ENCODE data around the gene EPB41L4B.

The EPB41L4B gene

DNA sequence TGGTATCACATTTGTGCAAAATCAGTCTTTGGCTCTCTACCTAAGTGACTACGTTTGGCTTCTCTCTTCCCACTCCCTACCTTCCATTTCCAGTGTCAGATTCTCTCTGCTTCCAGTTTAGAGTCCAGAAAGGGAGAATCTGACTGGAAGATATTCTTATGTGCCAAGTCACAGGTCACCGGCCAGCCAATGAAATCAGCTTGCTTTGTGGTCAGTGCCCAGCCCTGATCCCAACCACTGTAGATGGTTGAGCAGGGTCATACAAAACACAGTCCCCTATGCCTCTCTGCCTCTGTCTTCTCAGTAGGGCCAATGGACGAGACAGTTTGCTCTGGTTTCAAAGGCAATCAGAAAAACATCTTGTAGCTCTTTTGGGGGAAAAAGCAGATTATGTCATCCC is 15.6 kb upstream of the EPB41L4B start:
- FAIRE-seq (no peak), DNase-seq (ENCODE audit: insufficient read length) (no peak)
- no peak for TF ChIP-seq POLR2A (IDR thresholded peaks at IDR 0.05; ENCODE audit: low read depth, low read length)
- no peak for TF ChIP-seq TAF1 (IDR thresholded peaks at IDR 0.05; ENCODE audit: borderline replicate concordance, low read depth, low read length)
- TF ChIP-seq POLR2AphosphoS5 (IDR thresholded peaks at IDR 0.05; ENCODE audit: low read depth, low read length) = no peak

- FAIRE-seq (no peak), DNase-seq (ENCODE audit: insufficient read length) (no peak)
- no peak for TF ChIP-seq POLR2A (IDR thresholded peaks at IDR 0.05; ENCODE audit: low read depth, low read length)
- no peak for TF ChIP-seq POLR2AphosphoS5 (IDR thresholded peaks at IDR 0.05; ENCODE audit: low read depth, low read length)
- no peak for TF ChIP-seq TAF1 (IDR thresholded peaks at IDR 0.05; ENCODE audit: borderline replicate concordance, low read depth, low read length)
Measured at GRCh38 chr9:109335929-109336328, 15.1 kb upstream of the EPB41L4B start.

DNA sequence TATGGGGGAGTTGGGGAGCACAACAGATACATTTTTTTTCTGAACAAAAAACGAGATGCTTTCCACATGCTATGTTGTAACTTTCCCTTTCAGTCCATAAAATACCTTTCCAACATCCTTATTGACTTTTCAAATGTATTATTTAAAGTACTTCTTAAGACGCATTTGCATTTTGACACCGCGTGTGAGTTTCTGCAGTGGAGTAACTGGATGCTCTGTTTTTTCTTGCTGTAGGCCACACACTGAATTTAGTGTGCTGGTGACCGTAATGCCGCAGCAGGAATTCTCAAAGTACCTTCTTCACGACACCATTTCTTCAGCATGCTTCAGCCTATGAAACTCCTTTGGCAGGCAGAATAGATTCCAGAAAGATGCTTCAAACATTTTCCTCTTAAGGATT is 14.3 kb upstream of the EPB41L4B start:
- TF ChIP-seq POLR2AphosphoS5 (IDR thresholded peaks at IDR 0.05; ENCODE audit: low read depth, low read length) (no peak), TAF1 (IDR thresholded peaks at IDR 0.05; ENCODE audit: borderline replicate concordance, low read depth, low read length) (no peak), POLR2A (IDR thresholded peaks at IDR 0.05; ENCODE audit: low read depth, low read length) (no peak)
- FAIRE-seq (no peak), DNase-seq (ENCODE audit: insufficient read length) (no peak)

GRCh38 chr9:109331353-109331752 is 10.5 kb upstream of the EPB41L4B start:
- DNase-seq (ENCODE audit: insufficient read length) (no peak), FAIRE-seq (no peak)

GRCh38 chr9:109329638-109330258 is 8.9 kb upstream of the EPB41L4B start:
- TF ChIP-seq TAF1 (IDR thresholded peaks at IDR 0.05; ENCODE audit: borderline replicate concordance, low read depth, low read length) = no peak
- FAIRE-seq = no peak
- no peak for DNase-seq (ENCODE audit: insufficient read length)

More at GRCh38 chr9:109331353-109331752, 10.5 kb upstream of the EPB41L4B start:
- TF ChIP-seq POLR2AphosphoS5 (IDR thresholded peaks at IDR 0.05; ENCODE audit: low read depth, low read length) (no peak), TAF1 (IDR thresholded peaks at IDR 0.05; ENCODE audit: borderline replicate concordance, low read depth, low read length) (no peak), POLR2A (IDR thresholded peaks at IDR 0.05; ENCODE audit: low read depth, low read length) (no peak)

GRCh38 chr9:109328978-109329637 is 8.2 kb upstream of the EPB41L4B start:
- DNase-seq (ENCODE audit: insufficient read length) (no peak), FAIRE-seq (no peak)
- TF ChIP-seq TAF1 (IDR thresholded peaks at IDR 0.05; ENCODE audit: borderline replicate concordance, low read depth, low read length) (no peak), POLR2AphosphoS5 (IDR thresholded peaks at IDR 0.05; ENCODE audit: low read depth, low read length) (no peak), POLR2A (IDR thresholded peaks at IDR 0.05; ENCODE audit: low read depth, low read length) (no peak)

GRCh38 chr9:109325089-109325488 is 4.2 kb upstream of the EPB41L4B start:
- no peak for FAIRE-seq
- TF ChIP-seq POLR2A (IDR thresholded peaks at IDR 0.05; ENCODE audit: low read depth, low read length) (no peak), POLR2AphosphoS5 (IDR thresholded peaks at IDR 0.05; ENCODE audit: low read depth, low read length) (no peak), TAF1 (IDR thresholded peaks at IDR 0.05; ENCODE audit: borderline replicate concordance, low read depth, low read length) (no peak)
- no peak for DNase-seq (ENCODE audit: insufficient read length)

DNA sequence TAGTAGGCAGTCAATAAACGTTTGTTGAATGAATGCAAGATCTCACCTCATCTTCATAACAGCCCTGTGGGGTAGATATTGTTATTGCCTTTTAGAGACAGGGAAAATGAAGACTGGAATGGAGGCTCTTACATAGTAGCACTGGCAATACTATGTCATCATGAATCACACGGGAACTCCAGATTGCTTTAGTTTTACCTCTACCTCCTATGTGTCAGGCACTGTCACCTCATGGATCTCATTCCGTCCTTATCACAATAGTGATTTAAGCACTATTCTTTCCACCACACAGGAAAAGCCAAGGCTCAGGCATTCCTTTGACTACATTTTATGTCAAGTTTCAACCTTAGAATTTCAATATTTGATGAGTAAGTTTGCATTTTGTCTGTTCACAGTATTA is 2.9 kb upstream of the EPB41L4B start:
- FAIRE-seq (no peak), DNase-seq (ENCODE audit: insufficient read length) (no peak)
- no peak for TF ChIP-seq TAF1 (IDR thresholded peaks at IDR 0.05; ENCODE audit: borderline replicate concordance, low read depth, low read length)
- no peak for TF ChIP-seq POLR2A (IDR thresholded peaks at IDR 0.05; ENCODE audit: low read depth, low read length)

- FAIRE-seq (no peak), DNase-seq (ENCODE audit: insufficient read length) (no peak)
- TF ChIP-seq TAF1 (IDR thresholded peaks at IDR 0.05; ENCODE audit: borderline replicate concordance, low read depth, low read length) (no peak), POLR2A (IDR thresholded peaks at IDR 0.05; ENCODE audit: low read depth, low read length) (no peak), POLR2AphosphoS5 (IDR thresholded peaks at IDR 0.05; ENCODE audit: low read depth, low read length) (no peak)
Measured at GRCh38 chr9:109321727-109322126, 868 bp upstream of the EPB41L4B start.

DNA sequence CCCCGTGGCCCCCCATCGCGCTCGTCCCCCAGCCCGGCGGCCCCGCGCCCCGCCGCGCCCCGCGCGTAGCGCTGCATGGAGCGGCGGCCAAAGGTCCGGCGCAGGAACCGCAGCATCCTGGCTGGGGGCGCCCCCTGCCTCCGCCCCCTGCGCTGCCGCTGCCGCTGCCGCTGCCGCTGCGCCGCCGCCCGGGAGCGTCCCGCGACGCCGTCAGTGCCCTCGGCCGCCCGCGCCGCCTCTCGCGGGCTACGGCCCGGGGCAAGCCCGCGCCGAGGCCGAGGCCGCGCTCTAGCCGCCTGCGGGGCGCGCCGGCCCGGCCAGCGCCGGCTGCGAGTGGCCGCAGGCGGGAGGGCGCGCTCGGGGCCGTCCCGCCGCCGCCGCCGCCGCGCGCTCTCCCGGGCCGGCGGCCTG is 523 bp downstream of the EPB41L4B start:
- DNase-seq (ENCODE audit: insufficient read length) = no peak
- TF ChIP-seq TAF1 (IDR thresholded peaks at IDR 0.05; ENCODE audit: borderline replicate concordance, low read depth, low read length) = no peak
- no peak for TF ChIP-seq POLR2AphosphoS5 (IDR thresholded peaks at IDR 0.05; ENCODE audit: low read depth, low read length)
- TF ChIP-seq POLR2A (IDR thresholded peaks at IDR 0.05; ENCODE audit: low read depth, low read length) = no peak
- no peak for FAIRE-seq

DNA sequence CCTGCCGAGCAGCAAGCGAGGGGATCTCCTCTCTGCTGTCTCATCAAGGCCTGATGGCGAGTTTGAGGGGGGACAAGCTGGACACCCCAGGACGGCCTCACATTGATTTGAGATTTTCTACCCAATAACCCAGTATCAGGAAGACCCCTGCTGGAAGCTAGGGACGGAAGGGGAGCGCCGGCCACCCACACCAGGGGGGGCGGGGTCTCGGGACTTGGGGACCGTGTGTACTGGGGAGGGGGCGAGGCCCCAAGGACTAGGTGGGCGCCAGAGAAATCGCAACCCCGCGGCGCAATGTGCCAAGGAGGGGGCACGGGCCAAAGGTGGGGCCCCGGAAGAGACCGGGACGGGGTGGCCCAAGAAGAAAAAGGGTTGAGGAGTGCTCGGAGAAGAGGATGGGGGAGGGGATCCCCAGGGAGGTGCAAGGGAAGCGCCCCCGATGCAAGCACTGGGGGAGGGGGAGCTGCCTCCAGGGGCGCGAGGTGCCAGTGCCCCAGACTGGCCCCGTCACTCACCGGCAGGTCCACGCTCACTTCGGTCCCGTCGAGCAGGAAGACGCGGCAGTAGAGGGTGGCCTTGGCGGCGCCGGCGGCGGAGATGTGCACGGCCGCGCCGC is 1.1 kb downstream of the EPB41L4B start:
- FAIRE-seq (no peak), DNase-seq (ENCODE audit: insufficient read length) (no peak)
- no peak for TF ChIP-seq TAF1 (IDR thresholded peaks at IDR 0.05; ENCODE audit: borderline replicate concordance, low read depth, low read length)
- TF ChIP-seq POLR2AphosphoS5 (IDR thresholded peaks at IDR 0.05; ENCODE audit: low read depth, low read length) = no peak
- TF ChIP-seq POLR2A (IDR thresholded peaks at IDR 0.05; ENCODE audit: low read depth, low read length) = no peak

DNA sequence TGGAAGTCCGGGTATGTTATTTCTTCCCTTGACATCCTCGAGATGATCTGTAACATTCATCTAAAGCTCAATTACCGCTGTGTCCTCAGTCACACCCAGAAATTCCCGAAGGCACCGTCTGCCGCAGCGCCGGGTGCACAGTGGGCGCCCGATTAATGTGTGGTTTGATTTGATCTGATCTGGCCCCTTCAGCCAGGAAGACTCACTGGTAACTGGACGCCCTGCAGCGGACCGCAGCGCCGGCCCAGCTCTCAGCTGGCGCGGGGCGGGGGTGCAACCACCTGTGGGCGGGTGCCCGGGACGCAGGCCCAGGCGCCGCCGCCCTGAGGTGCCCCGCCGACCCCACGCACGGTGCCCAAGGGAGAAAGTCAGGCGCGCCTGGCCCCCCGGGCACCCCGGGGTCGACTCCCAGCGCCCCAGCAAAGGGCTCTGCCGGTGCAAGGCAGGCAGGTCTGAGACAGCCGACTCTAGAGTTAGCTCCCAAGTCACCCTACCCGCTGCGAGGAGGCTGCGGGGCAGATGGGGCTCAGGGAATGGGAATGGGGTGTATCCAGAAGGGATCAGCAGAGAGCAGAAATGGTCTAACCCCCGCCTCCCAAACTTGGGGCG is 1.7 kb downstream of the EPB41L4B start:
- TF ChIP-seq TAF1 (IDR thresholded peaks at IDR 0.05; ENCODE audit: borderline replicate concordance, low read depth, low read length) = no peak
- TF ChIP-seq POLR2AphosphoS5 (IDR thresholded peaks at IDR 0.05; ENCODE audit: low read depth, low read length) = no peak
- no peak for TF ChIP-seq POLR2A (IDR thresholded peaks at IDR 0.05; ENCODE audit: low read depth, low read length)
- no peak for FAIRE-seq
- no peak for DNase-seq (ENCODE audit: insufficient read length)
